Type B pancreatic cell (in vitro differentiated cells): ENCODE measurements around the gene SH3GLB2. TPM values are rescaled to one million over a fixed set of nuclear protein-coding genes. Genes with fewer than 3 reads are reported as not detected.

ENCODE experiments used
- DNase-seq: peaks from one replicate; pipeline ENCODE4 v3.0.0; 2021; ENCODE audit warnings: mixed read lengths; ENCODE audit not compliant: unreplicated experiment; ENCODE audit errors: extremely low spot score
- H3K27ac Mint-ChIP-seq: 2 replicates; pipeline ENCODE4 v1.8.0; 2021; ENCODE audit warnings: mild to moderate bottlenecking, mixed read lengths
- H3K27me3 Mint-ChIP-seq: 2 replicates; pipeline ENCODE4 v1.8.0; 2021; ENCODE audit warnings: mixed read lengths
- H3K36me3 Mint-ChIP-seq: 2 replicates; pipeline ENCODE4 v1.8.0; 2021; ENCODE audit warnings: mixed read lengths
- H3K4me1 Mint-ChIP-seq: one replicate; pipeline ENCODE4 v1.8.0; 2021; ENCODE audit warnings: mixed read lengths; ENCODE audit not compliant: unreplicated experiment
- H3K4me3 Mint-ChIP-seq: 2 replicates; pipeline ENCODE4 v1.8.0; 2021; ENCODE audit warnings: mild to moderate bottlenecking, mixed read lengths
- H3K9me3 Mint-ChIP-seq: 2 replicates; pipeline ENCODE4 v1.8.0; 2021; ENCODE audit warnings: mixed read lengths
- total RNA-seq: library from RNA; stranded (reverse); gene quantifications from 2 replicates; pipeline ENCODE4 v1.2.1, GENCODE V29; 2021; ENCODE audit warnings: low replicate concordance
- TF ChIP-seq, protein P1 (sequence below): fragments of 200-600 bp; sonication (generic); conservative IDR thresholded peaks from 2 replicates; pipeline ENCODE4 v1.5.0; 2021; ENCODE audit warnings: antibody characterized with exemption, mild to moderate bottlenecking

SH3GLB2 gene
- total RNA-seq, 1 donor from 2014 or later = 126 TPM

DNA sequence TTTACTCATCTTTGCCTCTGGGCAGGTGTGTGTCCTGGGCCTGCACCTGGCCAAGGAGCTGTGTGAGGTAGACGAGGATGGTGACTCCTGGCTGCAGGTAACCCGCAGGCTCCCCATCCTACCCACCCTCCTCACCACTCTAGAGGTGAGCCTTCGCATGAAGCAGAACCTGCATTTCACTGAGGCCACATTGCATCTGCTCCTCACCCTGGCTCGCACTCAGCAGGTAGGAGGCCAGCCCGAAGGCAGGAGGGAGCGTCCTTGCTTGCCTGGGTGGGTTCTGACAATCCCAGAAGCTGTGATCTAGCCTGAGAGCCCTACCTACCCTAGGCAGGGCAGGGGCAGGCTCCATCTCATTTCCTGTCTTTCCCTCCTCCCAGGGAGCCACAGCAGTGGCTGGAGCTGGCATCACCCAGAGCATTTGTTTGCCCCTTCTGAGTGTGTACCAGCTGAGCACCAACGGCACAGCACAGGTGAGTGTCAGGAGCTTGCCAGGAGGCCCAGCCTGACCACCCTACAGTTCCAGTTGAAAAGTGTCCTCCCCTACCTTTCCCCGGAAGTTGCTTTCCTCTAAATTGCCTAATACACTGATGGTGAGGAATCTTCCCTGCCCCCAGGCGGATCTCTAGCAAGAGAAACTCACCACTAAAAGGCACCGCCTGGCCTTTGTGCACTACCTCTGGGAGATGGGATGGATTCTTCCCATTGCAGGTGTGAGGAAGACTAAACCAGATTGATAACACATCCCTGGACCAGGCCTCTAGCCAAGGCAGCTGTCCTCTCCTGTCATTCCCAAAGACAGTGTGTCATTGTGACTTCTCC lies 26.4 kb downstream of the SH3GLB2 start:
- Mint-ChIP-seq H3K4me1 (no peaks in the 10 kb centered on the region), H3K27ac (peak overlapping the region; percentile 82), H3K4me3 (no peak overlapping the region), H3K9me3 (no peaks in the 10 kb centered on the region), H3K27me3 (no peaks in the 10 kb centered on the region), H3K36me3 (peaks cover 7% of the 10 kb centered on the region)
- DNase-seq = no peak
- TF ChIP-seq, protein P1, sequence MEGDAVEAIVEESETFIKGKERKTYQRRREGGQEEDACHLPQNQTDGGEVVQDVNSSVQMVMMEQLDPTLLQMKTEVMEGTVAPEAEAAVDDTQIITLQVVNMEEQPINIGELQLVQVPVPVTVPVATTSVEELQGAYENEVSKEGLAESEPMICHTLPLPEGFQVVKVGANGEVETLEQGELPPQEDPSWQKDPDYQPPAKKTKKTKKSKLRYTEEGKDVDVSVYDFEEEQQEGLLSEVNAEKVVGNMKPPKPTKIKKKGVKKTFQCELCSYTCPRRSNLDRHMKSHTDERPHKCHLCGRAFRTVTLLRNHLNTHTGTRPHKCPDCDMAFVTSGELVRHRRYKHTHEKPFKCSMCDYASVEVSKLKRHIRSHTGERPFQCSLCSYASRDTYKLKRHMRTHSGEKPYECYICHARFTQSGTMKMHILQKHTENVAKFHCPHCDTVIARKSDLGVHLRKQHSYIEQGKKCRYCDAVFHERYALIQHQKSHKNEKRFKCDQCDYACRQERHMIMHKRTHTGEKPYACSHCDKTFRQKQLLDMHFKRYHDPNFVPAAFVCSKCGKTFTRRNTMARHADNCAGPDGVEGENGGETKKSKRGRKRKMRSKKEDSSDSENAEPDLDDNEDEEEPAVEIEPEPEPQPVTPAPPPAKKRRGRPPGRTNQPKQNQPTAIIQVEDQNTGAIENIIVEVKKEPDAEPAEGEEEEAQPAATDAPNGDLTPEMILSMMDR = no peak

DNA sequence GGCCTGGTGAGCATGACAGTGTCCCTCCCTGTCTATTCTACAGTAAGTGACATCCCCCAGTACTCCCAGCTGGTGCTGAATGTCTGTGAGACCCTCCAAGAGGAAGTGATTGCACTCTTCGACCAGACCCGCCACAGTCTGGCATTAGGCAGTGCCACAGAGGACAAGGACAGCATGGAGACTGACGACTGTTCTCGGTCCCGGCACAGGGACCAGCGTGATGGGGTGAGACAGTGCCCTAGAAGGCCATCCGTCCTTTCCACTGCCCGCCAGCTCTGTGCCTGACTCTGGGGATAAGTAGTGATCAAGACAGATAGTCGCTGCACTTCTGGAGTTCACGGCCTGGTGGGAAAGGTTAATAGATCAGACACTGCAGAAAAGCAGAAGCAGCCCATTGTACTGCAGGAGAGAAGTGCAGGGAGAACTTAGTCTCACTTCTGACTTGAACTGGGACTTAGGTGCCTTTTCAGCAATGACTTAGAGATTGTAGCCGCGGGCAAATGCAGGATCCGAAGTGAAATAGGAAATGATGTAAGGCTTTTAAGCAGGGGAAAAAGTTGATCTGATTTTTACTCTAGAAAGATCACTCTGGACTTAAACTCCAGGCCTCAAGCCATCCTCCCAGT lies 28.4 kb downstream of the SH3GLB2 start:
- Mint-ChIP-seq H3K36me3 (peaks cover 14% of the 10 kb centered on the region), H3K4me3 (no peak overlapping the region), H3K27me3 (no peaks in the 10 kb centered on the region), H3K9me3 (no peaks in the 10 kb centered on the region), H3K27ac (no peak overlapping the region), H3K4me1 (no peaks in the 10 kb centered on the region)
- no peak for DNase-seq
- TF ChIP-seq, protein P1 = no peak

DNA sequence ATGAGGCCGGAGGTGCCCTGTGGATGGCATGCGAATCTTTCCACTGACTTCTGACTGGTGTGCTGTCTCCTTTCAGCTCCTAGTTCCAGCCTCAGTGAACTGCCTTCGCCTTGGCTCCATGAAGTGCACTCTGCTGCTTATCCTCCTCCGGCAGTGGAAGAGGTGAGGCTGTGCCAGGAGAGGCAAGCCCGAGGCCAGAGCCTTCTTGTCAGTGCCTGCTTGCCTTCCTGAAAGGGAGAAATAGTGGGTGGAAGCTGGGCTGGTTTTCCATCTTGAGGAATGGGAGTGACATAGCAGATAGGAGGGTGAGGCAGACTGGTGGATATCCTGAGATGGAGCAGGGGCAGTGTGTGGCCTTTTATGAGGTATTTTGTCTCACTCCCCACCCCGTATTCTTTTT lies 29.7 kb downstream of the SH3GLB2 start:
- Mint-ChIP-seq H3K4me1 (no peaks in the 10 kb centered on the region), H3K9me3 (no peaks in the 10 kb centered on the region), H3K27ac (no peak overlapping the region), H3K27me3 (no peaks in the 10 kb centered on the region), H3K36me3 (peaks cover 21% of the 10 kb centered on the region), H3K4me3 (no peak overlapping the region)
- no peak for DNase-seq
- TF ChIP-seq, protein P1 = no peak

DNA sequence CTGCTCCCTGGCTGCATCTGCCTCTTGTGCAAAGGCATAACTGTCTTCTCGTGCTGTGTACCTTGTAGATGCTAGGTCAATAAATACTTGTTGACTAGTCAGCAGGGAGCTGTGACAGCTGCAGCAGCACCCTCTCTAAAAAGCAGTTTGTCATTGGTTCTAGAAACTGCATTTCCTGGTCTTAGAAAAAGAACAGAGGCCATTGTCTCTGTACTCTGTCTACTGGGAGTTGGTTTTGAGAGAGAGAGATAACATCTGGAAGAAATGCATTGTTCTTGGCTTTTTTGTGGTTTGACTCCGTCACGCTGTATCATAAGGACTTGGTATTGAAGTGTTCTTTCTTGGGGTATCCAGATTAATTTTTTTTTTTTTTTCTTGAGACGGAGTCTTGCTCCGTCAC lies 32.3 kb downstream of the SH3GLB2 start:
- TF ChIP-seq, protein P1 = no peak
- H3K27me3 Mint-ChIP-seq = no peaks in the 10 kb centered on the region
- no peak overlapping the region for H3K4me3 Mint-ChIP-seq
- no peak overlapping the region for H3K27ac Mint-ChIP-seq
- peaks cover 32% of the 10 kb centered on the region for H3K36me3 Mint-ChIP-seq
- no peaks in the 10 kb centered on the region for H3K4me1 Mint-ChIP-seq
- H3K9me3 Mint-ChIP-seq = no peaks in the 10 kb centered on the region
- DNase-seq = no peak

DNA sequence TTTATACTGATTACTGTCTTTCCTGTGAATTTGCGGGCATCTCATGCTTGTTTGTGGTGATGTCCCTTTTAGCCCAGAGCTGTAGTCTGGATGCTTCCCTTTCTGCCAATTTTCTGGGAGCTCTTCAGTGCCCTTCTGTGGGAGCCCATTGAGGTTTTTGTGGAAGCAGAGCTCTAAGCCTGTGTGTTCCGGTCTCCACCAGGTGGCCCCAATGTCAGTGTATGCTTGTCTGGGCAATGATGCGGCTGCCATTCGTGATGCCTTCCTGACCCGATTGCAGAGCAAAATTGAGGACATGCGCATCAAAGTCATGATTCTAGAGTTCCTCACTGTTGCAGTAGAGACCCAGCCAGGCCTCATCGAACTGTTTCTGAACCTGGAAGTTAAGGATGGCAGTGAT lies 35.1 kb downstream of the SH3GLB2 start:
- TF ChIP-seq, protein P1 = peak; percentile 46
- Mint-ChIP-seq H3K4me1 (no peaks in the 10 kb centered on the region), H3K27ac (no peak overlapping the region), H3K36me3 (peaks cover 36% of the 10 kb centered on the region), H3K4me3 (no peak overlapping the region), H3K9me3 (no peaks in the 10 kb centered on the region), H3K27me3 (no peaks in the 10 kb centered on the region)
- DNase-seq = no peak
